Activated naive CD8-positive, alpha-beta T cell treated with anti-CD3 and anti-CD28 coated beads, Interleukin-2, amount 50 U/mL, for 24 hours (primary cell): ENCODE measurements around the gene STX11.

Experiments
- ATAC-seq: fragments of 150-1000 bp; cut with Tn5 transposase; one replicate; pipeline ENCODE4 v1.10.0; 2021
- DNase-seq: peaks from one replicate; pipeline ENCODE4 v3.0.0; 2021
- H3K27ac Mint-ChIP-seq: one replicate; pipeline ENCODE4 v1.8.0; 2021; ENCODE audit warnings: mild to moderate bottlenecking, mixed read lengths
- H3K27me3 Mint-ChIP-seq: one replicate; pipeline ENCODE4 v1.8.0; 2021; ENCODE audit warnings: mixed read lengths
- H3K36me3 Mint-ChIP-seq: one replicate; pipeline ENCODE4 v1.8.0; 2021; ENCODE audit warnings: low read depth, mixed read lengths
- H3K4me1 Mint-ChIP-seq: one replicate; pipeline ENCODE4 v1.8.0; 2021; ENCODE audit warnings: mixed read lengths
- H3K4me3 Mint-ChIP-seq: one replicate; pipeline ENCODE4 v1.8.0; 2021; ENCODE audit warnings: mild to moderate bottlenecking, moderate library complexity, mixed read lengths
- H3K9me3 Mint-ChIP-seq: one replicate; pipeline ENCODE4 v1.8.0; 2021; ENCODE audit warnings: mixed read lengths

Gene STX11

GRCh38 chr6:144149894-144150709 lies at the start of gene STX11:
Gene STX11, plus strand, starts transcription at chr6:144150517. Its CDS starts 36,111 bp downstream, at chr6:144186628.
- H3K27ac Mint-ChIP-seq: peak within 1 kb of the TSS; percentile 96
- no peaks in the 10 kb centered on the region for H3K27me3 Mint-ChIP-seq
- H3K4me3 Mint-ChIP-seq: peak within 1 kb of the TSS; percentile 91
- peaks cover 48% of the 10 kb centered on the region for H3K4me1 Mint-ChIP-seq
- no peaks in the 10 kb centered on the region for H3K9me3 Mint-ChIP-seq
- DNase-seq (peak; percentile 92), ATAC-seq (peak; percentile 82)
- H3K36me3 Mint-ChIP-seq: peaks cover 37% of the 10 kb centered on the region

GRCh38 chr6:144103026-144103563 lies 47.2 kb upstream of the STX11 start:
- no peaks in the 10 kb centered on the region for H3K36me3 Mint-ChIP-seq
- H3K27me3 Mint-ChIP-seq: no peaks in the 10 kb centered on the region
- DNase-seq: no peak
- H3K4me3 Mint-ChIP-seq: no peak overlapping the region
- H3K27ac Mint-ChIP-seq: no peak overlapping the region
- H3K4me1 Mint-ChIP-seq: peaks cover 12% of the 10 kb centered on the region
- no peak for ATAC-seq
- H3K9me3 Mint-ChIP-seq: no peaks in the 10 kb centered on the region

- DNase-seq: no peak
Observed at GRCh38 chr6:144104488-144104887, 45.8 kb upstream of the STX11 start.

GRCh38 chr6:144104898-144105487 lies 45.3 kb upstream of the STX11 start:
- no peaks in the 10 kb centered on the region for H3K9me3 Mint-ChIP-seq
- no peaks in the 10 kb centered on the region for H3K36me3 Mint-ChIP-seq
- H3K27me3 Mint-ChIP-seq: no peaks in the 10 kb centered on the region
- peak; percentile 18 for DNase-seq
- peaks cover 12% of the 10 kb centered on the region for H3K4me1 Mint-ChIP-seq
- peak; percentile 80 for ATAC-seq
- no peak overlapping the region for H3K4me3 Mint-ChIP-seq
- H3K27ac Mint-ChIP-seq: peak overlapping the region; percentile 59

More at GRCh38 chr6:144104488-144104887, 45.8 kb upstream of the STX11 start:
- H3K4me3 Mint-ChIP-seq: no peak overlapping the region
- H3K4me1 Mint-ChIP-seq: peaks cover 12% of the 10 kb centered on the region
- no peak for ATAC-seq
- no peaks in the 10 kb centered on the region for H3K36me3 Mint-ChIP-seq
- H3K9me3 Mint-ChIP-seq: no peaks in the 10 kb centered on the region
- H3K27ac Mint-ChIP-seq: no peak overlapping the region
- no peaks in the 10 kb centered on the region for H3K27me3 Mint-ChIP-seq

GRCh38 chr6:144106206-144106605 lies 44.1 kb upstream of the STX11 start:
- Mint-ChIP-seq H3K27ac (no peak overlapping the region), H3K36me3 (no peaks in the 10 kb centered on the region), H3K4me3 (no peak overlapping the region), H3K27me3 (no peaks in the 10 kb centered on the region), H3K4me1 (peaks cover 12% of the 10 kb centered on the region), H3K9me3 (no peaks in the 10 kb centered on the region)
- DNase-seq: no peak
- no peak for ATAC-seq

DNA sequence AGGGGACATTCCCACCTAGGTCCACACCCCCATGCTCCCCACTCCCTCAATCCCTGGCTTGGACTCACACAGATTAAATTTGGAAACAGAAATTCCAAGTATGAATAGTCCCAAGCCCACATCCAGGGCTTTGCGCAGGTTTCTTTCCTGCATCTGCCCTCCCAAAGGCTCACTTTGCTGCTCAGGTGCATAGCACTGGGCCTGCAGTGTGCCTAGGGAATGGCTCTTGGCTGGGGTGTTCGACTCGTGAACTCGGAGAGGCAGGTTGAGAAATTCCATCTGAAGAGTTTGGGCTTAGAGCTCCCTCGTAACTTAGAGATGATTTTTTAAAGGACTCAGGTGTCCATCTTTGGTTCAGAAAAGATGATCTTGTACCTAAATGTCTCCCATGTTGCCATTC lies 40.1 kb upstream of the STX11 start:
- no peaks in the 10 kb centered on the region for H3K36me3 Mint-ChIP-seq
- DNase-seq: no peak
- peaks cover 8% of the 10 kb centered on the region for H3K4me1 Mint-ChIP-seq
- H3K27ac Mint-ChIP-seq: no peak overlapping the region
- no peak for ATAC-seq
- no peak overlapping the region for H3K4me3 Mint-ChIP-seq
- no peaks in the 10 kb centered on the region for H3K27me3 Mint-ChIP-seq
- H3K9me3 Mint-ChIP-seq: no peaks in the 10 kb centered on the region

DNA sequence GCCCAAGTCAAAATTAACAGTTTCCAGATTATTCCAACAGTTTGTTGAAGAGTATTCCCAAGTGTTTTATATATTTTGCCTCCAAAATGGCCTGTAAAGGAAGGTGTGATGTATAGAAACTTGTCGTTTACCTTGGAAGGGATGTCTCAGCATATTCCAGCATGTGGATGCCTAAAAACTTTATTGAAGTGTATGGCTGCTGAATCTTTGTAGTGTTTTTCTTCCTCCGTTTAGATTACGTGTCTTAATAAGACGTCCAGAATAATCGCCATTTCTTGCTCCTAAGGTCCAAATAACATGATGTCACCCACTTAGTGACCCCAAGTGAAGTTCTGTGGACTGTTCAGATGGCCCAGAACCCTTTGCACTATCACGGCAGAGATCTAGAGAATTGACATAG lies 37.0 kb upstream of the STX11 start:
- H3K4me1 Mint-ChIP-seq: no peaks in the 10 kb centered on the region
- H3K36me3 Mint-ChIP-seq: no peaks in the 10 kb centered on the region
- peaks cover 2% of the 10 kb centered on the region for H3K27me3 Mint-ChIP-seq
- H3K27ac Mint-ChIP-seq: no peak overlapping the region
- DNase-seq (no peak), ATAC-seq (no peak)
- H3K4me3 Mint-ChIP-seq: no peak overlapping the region
- H3K9me3 Mint-ChIP-seq: no peaks in the 10 kb centered on the region

DNA sequence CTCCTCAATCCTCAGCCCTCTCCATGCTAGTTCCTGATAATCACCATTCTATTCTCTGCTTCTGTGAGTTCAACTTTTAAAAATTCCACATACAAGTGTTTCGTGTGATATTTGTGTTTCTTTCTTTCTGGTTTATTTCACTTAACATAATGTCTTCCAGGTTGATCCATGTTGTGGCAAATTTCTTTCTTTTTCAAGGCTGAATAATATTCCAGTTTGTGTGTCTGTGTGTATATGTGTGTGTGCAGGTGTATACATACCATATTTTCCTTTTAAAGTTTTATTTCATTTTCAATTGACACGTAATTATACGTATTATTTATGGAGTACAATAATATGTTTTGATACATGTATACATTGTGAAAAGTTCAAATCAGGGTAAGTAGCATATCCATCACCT lies 35.1 kb upstream of the STX11 start:
- Mint-ChIP-seq H3K36me3 (no peaks in the 10 kb centered on the region), H3K4me3 (no peak overlapping the region), H3K27ac (no peak overlapping the region), H3K27me3 (peaks cover 2% of the 10 kb centered on the region), H3K4me1 (no peaks in the 10 kb centered on the region), H3K9me3 (no peaks in the 10 kb centered on the region)
- ATAC-seq: no peak
- DNase-seq: no peak

GRCh38 chr6:144119376-144119775 lies 30.9 kb upstream of the STX11 start:
- ATAC-seq (no peak), DNase-seq (no peak)
- Mint-ChIP-seq H3K4me3 (no peak overlapping the region), H3K36me3 (no peaks in the 10 kb centered on the region), H3K4me1 (no peaks in the 10 kb centered on the region), H3K9me3 (no peaks in the 10 kb centered on the region), H3K27me3 (peaks cover 2% of the 10 kb centered on the region), H3K27ac (no peak overlapping the region)

DNA sequence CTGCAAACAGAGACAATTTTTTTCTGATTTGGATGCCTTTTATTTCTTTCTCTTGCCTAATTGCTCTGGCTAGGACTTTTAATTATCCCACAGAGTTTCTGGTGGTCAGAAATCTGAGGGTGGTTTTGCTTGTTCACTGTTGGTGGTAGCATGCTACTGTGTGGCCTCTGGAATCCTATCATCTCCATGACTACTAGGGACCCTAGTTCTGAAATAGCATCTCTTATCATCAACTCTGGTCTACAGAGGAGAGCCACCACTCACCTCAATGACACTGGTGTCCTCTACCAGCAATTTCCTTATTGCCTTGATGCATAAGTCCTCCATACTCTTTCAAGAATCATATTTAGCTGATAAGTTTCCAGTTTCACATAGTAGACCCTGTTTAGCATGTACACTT lies 27.5 kb upstream of the STX11 start:
- DNase-seq: no peak
- no peaks in the 10 kb centered on the region for H3K36me3 Mint-ChIP-seq
- H3K27ac Mint-ChIP-seq: no peak overlapping the region
- peaks cover 2% of the 10 kb centered on the region for H3K27me3 Mint-ChIP-seq
- no peak for ATAC-seq
- no peaks in the 10 kb centered on the region for H3K4me1 Mint-ChIP-seq
- no peaks in the 10 kb centered on the region for H3K9me3 Mint-ChIP-seq
- H3K4me3 Mint-ChIP-seq: no peak overlapping the region

GRCh38 chr6:144123421-144123820 lies 26.9 kb upstream of the STX11 start:
- no peak overlapping the region for H3K4me3 Mint-ChIP-seq
- H3K4me1 Mint-ChIP-seq: no peaks in the 10 kb centered on the region
- no peak overlapping the region for H3K27ac Mint-ChIP-seq
- peaks cover 4% of the 10 kb centered on the region for H3K27me3 Mint-ChIP-seq
- ATAC-seq (no peak), DNase-seq (no peak)
- H3K9me3 Mint-ChIP-seq: no peaks in the 10 kb centered on the region
- H3K36me3 Mint-ChIP-seq: no peaks in the 10 kb centered on the region

DNA sequence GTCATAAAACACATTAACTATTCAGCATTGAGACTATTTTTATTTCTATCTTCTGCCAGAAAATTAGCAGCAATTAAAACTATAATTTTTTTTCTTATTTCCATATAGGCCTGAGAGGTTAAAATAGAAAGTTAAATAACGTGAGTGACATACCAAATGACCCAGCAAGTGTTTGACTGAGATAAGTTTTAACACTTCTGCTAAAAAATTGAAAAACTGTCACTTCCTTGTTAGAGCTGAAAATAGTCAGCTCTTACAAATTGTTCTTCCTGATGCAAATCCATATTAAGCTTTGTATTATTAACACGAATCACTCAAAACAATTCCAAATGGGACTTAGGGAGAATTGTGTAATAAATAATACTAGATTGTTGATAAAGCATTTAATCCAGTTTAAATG lies 26.5 kb upstream of the STX11 start:
- no peak overlapping the region for H3K4me3 Mint-ChIP-seq
- H3K27me3 Mint-ChIP-seq: peaks cover 5% of the 10 kb centered on the region
- H3K9me3 Mint-ChIP-seq: no peaks in the 10 kb centered on the region
- ATAC-seq (no peak), DNase-seq (no peak)
- H3K36me3 Mint-ChIP-seq: no peaks in the 10 kb centered on the region
- no peak overlapping the region for H3K27ac Mint-ChIP-seq
- no peaks in the 10 kb centered on the region for H3K4me1 Mint-ChIP-seq

DNA sequence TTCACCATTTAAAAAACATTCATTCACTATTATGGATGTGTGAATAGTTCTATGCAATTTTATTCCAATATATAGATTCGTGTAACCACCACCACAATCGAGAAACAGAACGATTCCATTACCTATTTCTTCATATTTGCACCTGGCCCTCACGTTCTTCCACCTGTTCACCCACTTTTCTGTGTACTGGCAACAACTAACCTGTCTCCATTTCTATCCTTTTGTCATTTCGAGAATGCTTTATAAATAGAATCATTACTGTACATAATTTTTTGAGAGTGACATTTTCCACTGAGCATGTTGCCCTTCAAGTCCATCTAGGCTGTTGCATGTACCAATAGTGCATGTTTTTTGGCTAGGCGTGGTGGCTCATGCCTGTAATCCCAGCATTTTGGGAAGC lies 23.2 kb upstream of the STX11 start:
- H3K4me1 Mint-ChIP-seq: peaks cover 26% of the 10 kb centered on the region
- no peak for ATAC-seq

GRCh38 chr6:144129469-144129868 lies 20.8 kb upstream of the STX11 start:
- no peaks in the 10 kb centered on the region for H3K9me3 Mint-ChIP-seq
- H3K36me3 Mint-ChIP-seq: no peaks in the 10 kb centered on the region
- no peak for ATAC-seq
- no peak overlapping the region for H3K27ac Mint-ChIP-seq
- DNase-seq: no peak
- no peak overlapping the region for H3K4me3 Mint-ChIP-seq
- peaks cover 36% of the 10 kb centered on the region for H3K4me1 Mint-ChIP-seq
- H3K27me3 Mint-ChIP-seq: peaks cover 12% of the 10 kb centered on the region

More for the DNA sequence above, 23.2 kb upstream of the STX11 start:
- H3K4me3 Mint-ChIP-seq: no peak overlapping the region
- peaks cover 5% of the 10 kb centered on the region for H3K27me3 Mint-ChIP-seq
- no peaks in the 10 kb centered on the region for H3K9me3 Mint-ChIP-seq
- no peak for DNase-seq
- H3K27ac Mint-ChIP-seq: no peak overlapping the region
- no peaks in the 10 kb centered on the region for H3K36me3 Mint-ChIP-seq

- H3K4me3 Mint-ChIP-seq: peak overlapping the region; percentile 64
- peaks cover 36% of the 10 kb centered on the region for H3K4me1 Mint-ChIP-seq
- peak overlapping the region; percentile 94 for H3K27ac Mint-ChIP-seq
- no peaks in the 10 kb centered on the region for H3K36me3 Mint-ChIP-seq
- DNase-seq (no peak), ATAC-seq (peak; percentile 96)
- no peaks in the 10 kb centered on the region for H3K9me3 Mint-ChIP-seq
- H3K27me3 Mint-ChIP-seq: peaks cover 12% of the 10 kb centered on the region
Observed at GRCh38 chr6:144131248-144131709, 19.0 kb upstream of the STX11 start.
